GM18873 (cell line): ENCODE results near the gene MRPL34.

ENCODE experiments used
- ATAC-seq: cut with Tn5 transposase; IDR thresholded peaks from one replicate; pipeline ENCODE4 v1.9.1; 2021; ENCODE audit warnings: mild to moderate bottlenecking, moderate library complexity, moderate number of reproducible peaks; ENCODE audit not compliant: unreplicated experiment, low FRiP score

The MRPL34 gene

GRCh38 chr19:17307876-17308377 lies 2.3 kb downstream of the MRPL34 start:
- ATAC-seq: no peak

- peak; percentile 46 for ATAC-seq
These were observed 3.7 kb downstream of the MRPL34 start, which contains the start of gene DDA1 for GRCh38 chr19:17309198-17309964. TSS of gene DDA1 (plus strand) at chr19:17309563. CDS start at chr19:17309655, 92 bp downstream.

GRCh38 chr19:17309965-17310461 lies 4.3 kb downstream of the MRPL34 start:
- no peak for ATAC-seq

GRCh38 chr19:17311455-17312188 lies 6.0 kb downstream of the MRPL34 start:
- ATAC-seq: no peak

- no peak for ATAC-seq
These were observed 6.8 kb downstream of the MRPL34 start for GRCh38 chr19:17312189-17313113.

GRCh38 chr19:17314007-17314593 lies 8.4 kb downstream of the MRPL34 start:
- ATAC-seq: no peak

- no peak for ATAC-seq
These were observed 13.3 kb downstream of the MRPL34 start for GRCh38 chr19:17318966-17319365.

GRCh38 chr19:17319473-17320238 lies 14.0 kb downstream of the MRPL34 start:
- ATAC-seq: no peak

GRCh38 chr19:17320435-17320834 lies 14.8 kb downstream of the MRPL34 start:
- ATAC-seq: no peak

- ATAC-seq: no peak
These were observed 16.2 kb downstream of the MRPL34 start for GRCh38 chr19:17321655-17322489.

GRCh38 chr19:17322854-17323253 lies 17.2 kb downstream of the MRPL34 start:
- no peak for ATAC-seq

GRCh38 chr19:17323300-17323963 lies 17.8 kb downstream of the MRPL34 start:
- no peak for ATAC-seq

- no peak for ATAC-seq
These were observed 18.3 kb downstream of the MRPL34 start for GRCh38 chr19:17323964-17324332.

- ATAC-seq: no peak
These were observed 18.9 kb downstream of the MRPL34 start for GRCh38 chr19:17324357-17325114.

- no peak for ATAC-seq
These were observed 19.5 kb downstream of the MRPL34 start for GRCh38 chr19:17325133-17325532.

- ATAC-seq: no peak
These were observed 20.4 kb downstream of the MRPL34 start for GRCh38 chr19:17325881-17326594.

GRCh38 chr19:17326595-17326966 lies 20.9 kb downstream of the MRPL34 start:
- no peak for ATAC-seq
